Type B pancreatic cell (in vitro differentiated cells): ENCODE measurements around the gene FAM20C. TPM values are rescaled to one million over a fixed set of nuclear protein-coding genes. Genes with fewer than 3 reads are reported as not detected.

Source experiments
- DNase-seq: peaks from one replicate; pipeline ENCODE4 v3.0.0; 2021; ENCODE audit warnings: mixed read lengths; ENCODE audit not compliant: unreplicated experiment; ENCODE audit errors: extremely low spot score
- H3K27ac Mint-ChIP-seq: 2 replicates; pipeline ENCODE4 v1.8.0; 2021; ENCODE audit warnings: mild to moderate bottlenecking, mixed read lengths
- H3K27me3 Mint-ChIP-seq: 2 replicates; pipeline ENCODE4 v1.8.0; 2021; ENCODE audit warnings: mixed read lengths
- H3K36me3 Mint-ChIP-seq: 2 replicates; pipeline ENCODE4 v1.8.0; 2021; ENCODE audit warnings: mixed read lengths
- H3K4me1 Mint-ChIP-seq: one replicate; pipeline ENCODE4 v1.8.0; 2021; ENCODE audit warnings: mixed read lengths; ENCODE audit not compliant: unreplicated experiment
- H3K4me3 Mint-ChIP-seq: 2 replicates; pipeline ENCODE4 v1.8.0; 2021; ENCODE audit warnings: mild to moderate bottlenecking, mixed read lengths
- H3K9me3 Mint-ChIP-seq: 2 replicates; pipeline ENCODE4 v1.8.0; 2021; ENCODE audit warnings: mixed read lengths
- total RNA-seq: library from RNA; stranded (reverse); gene quantifications from 2 replicates; pipeline ENCODE4 v1.2.1, GENCODE V29; 2021; ENCODE audit warnings: low replicate concordance
- TF ChIP-seq, protein P1 (sequence below): fragments of 200-600 bp; sonication (generic); conservative IDR thresholded peaks from 2 replicates; pipeline ENCODE4 v1.5.0; 2021; ENCODE audit warnings: antibody characterized with exemption, mild to moderate bottlenecking

Gene FAM20C
- total RNA-seq, 1 donor from 2014 or later: 18.1 TPM

DNA sequence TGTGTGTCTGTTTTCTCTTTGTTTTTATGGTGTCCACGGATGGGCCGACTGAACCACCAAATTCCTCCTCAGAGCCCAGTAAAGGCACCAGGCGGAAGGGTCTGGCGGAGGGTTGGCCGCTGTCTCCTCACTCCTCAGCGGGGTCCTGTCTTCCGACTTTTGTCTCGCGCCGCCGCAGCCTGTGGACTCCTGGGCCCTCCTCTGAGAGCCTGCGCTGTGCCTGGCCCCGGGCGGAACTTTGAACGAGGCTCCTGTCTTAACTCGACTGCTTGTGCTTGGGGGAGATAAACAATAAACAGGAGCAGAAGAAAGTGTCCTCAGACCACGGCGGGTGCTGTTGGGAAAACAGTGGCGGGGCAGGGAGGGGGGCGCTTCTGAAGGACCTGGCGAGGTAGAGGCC lies 2.2 kb upstream of the FAM20C start:
- Mint-ChIP-seq H3K27me3 (peaks cover 28% of the 10 kb centered on the region), H3K4me1 (peaks cover 22% of the 10 kb centered on the region), H3K4me3 (no peak overlapping the region), H3K9me3 (no peaks in the 10 kb centered on the region), H3K27ac (peak overlapping the region; percentile 0), H3K36me3 (peaks cover 6% of the 10 kb centered on the region)
- TF ChIP-seq, protein P1, sequence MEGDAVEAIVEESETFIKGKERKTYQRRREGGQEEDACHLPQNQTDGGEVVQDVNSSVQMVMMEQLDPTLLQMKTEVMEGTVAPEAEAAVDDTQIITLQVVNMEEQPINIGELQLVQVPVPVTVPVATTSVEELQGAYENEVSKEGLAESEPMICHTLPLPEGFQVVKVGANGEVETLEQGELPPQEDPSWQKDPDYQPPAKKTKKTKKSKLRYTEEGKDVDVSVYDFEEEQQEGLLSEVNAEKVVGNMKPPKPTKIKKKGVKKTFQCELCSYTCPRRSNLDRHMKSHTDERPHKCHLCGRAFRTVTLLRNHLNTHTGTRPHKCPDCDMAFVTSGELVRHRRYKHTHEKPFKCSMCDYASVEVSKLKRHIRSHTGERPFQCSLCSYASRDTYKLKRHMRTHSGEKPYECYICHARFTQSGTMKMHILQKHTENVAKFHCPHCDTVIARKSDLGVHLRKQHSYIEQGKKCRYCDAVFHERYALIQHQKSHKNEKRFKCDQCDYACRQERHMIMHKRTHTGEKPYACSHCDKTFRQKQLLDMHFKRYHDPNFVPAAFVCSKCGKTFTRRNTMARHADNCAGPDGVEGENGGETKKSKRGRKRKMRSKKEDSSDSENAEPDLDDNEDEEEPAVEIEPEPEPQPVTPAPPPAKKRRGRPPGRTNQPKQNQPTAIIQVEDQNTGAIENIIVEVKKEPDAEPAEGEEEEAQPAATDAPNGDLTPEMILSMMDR: no peak
- DNase-seq: no peak

- Mint-ChIP-seq H3K27ac (peak overlapping the region; percentile 90), H3K27me3 (peaks cover 34% of the 10 kb centered on the region)
- DNase-seq: no peak
Measured at GRCh38 chr7:191105-191980, 1.0 kb upstream of the FAM20C start.

GRCh38 chr7:192701-193480 lies 520 bp downstream of the FAM20C start:
- H3K4me1 Mint-ChIP-seq: peaks cover 36% of the 10 kb centered on the region
- no peak for DNase-seq
- H3K9me3 Mint-ChIP-seq: no peaks in the 10 kb centered on the region
- H3K36me3 Mint-ChIP-seq: peaks cover 14% of the 10 kb centered on the region
- peaks cover 28% of the 10 kb centered on the region for H3K27me3 Mint-ChIP-seq
- H3K27ac Mint-ChIP-seq: no peak overlapping the region
- TF ChIP-seq, protein P1: no peak
- H3K4me3 Mint-ChIP-seq: no peak overlapping the region

More at GRCh38 chr7:191105-191980, 1.0 kb upstream of the FAM20C start:
- H3K36me3 Mint-ChIP-seq: peaks cover 14% of the 10 kb centered on the region
- peak overlapping the region; percentile 96 for H3K4me3 Mint-ChIP-seq
- H3K4me1 Mint-ChIP-seq: peaks cover 33% of the 10 kb centered on the region
- no peaks in the 10 kb centered on the region for H3K9me3 Mint-ChIP-seq
- TF ChIP-seq, protein P1: no peak

GRCh38 chr7:193481-194251 lies 1.3 kb downstream of the FAM20C start:
- H3K4me3 Mint-ChIP-seq: peak overlapping the region; percentile 85
- H3K4me1 Mint-ChIP-seq: peaks cover 40% of the 10 kb centered on the region
- peaks cover 18% of the 10 kb centered on the region for H3K36me3 Mint-ChIP-seq
- H3K9me3 Mint-ChIP-seq: no peaks in the 10 kb centered on the region
- no peak overlapping the region for H3K27ac Mint-ChIP-seq
- TF ChIP-seq, protein P1: no peak
- no peak for DNase-seq
- H3K27me3 Mint-ChIP-seq: peaks cover 24% of the 10 kb centered on the region

DNA sequence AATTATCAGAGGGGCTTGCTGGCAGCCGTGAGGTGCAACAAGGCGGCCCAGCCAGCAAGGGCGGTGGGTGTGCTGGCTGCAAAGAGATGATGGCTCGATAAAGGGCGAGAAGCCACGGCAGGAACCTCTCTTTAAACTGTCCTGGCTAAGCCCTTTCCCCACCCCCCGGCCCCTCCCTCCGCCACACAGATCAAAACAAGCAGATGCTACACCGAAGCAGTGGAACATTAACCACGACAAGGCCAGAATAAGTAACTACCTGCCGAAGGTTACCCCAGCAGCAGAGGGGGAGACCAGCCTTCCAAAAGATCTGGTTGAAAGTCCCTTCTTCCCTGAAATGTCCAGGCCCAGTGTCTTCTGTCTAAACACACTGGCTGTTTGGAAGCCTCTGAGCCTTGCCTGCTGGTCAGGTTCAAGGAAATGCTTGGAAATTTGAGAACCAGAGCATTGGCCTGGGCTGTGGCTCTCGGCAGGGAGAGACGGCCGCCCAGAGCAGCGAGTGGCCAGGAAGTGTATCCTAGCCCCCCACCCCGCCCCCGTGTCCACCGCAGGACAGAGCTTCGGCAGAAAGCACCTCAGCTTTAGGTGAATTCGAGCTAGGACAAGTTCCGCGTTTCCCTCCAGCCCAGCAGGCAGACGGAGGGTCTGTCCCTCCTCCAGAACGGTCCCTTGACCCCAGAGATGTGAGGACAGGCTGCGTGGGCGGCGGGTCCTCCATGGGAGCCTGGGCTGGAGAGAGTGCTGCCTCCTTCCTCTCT lies 2.1 kb downstream of the FAM20C start:
- Mint-ChIP-seq H3K4me3 (peak overlapping the region; percentile 85), H3K27ac (peak overlapping the region; percentile 17), H3K9me3 (no peaks in the 10 kb centered on the region), H3K4me1 (peaks cover 40% of the 10 kb centered on the region), H3K27me3 (peaks cover 21% of the 10 kb centered on the region), H3K36me3 (peaks cover 18% of the 10 kb centered on the region)
- DNase-seq: no peak
- TF ChIP-seq, protein P1: no peak
